Astrocyte of the cerebellum (primary cell): ENCODE measurements around the gene METTL26.

Experiments used
- DNase-seq: peaks from one replicate; pipeline ENCODE4 v3.0.0-alpha.2; 2011; ENCODE audit warnings: low read depth
- H3K4me3 ChIP-seq: 2 replicates; pipeline ENCODE4 v1.5.1; 2011; ENCODE audit warnings: mild to moderate bottlenecking, low read depth, low read length, moderate library complexity
- in situ Hi-C: cut with HindIII; loops from 2 replicates; pipeline ENCODE4 v1.10.0; 2017; ENCODE audit warnings: low sequenced_read_pairs
- TF ChIP-seq, protein P1 (sequence below): IDR thresholded peaks from 2 replicates; pipeline ENCODE4 v1.5.1; 2012; ENCODE audit warnings: low read length, low read depth, moderate library complexity, mild to moderate bottlenecking; ENCODE audit errors: missing control alignments

Gene METTL26

DNA sequence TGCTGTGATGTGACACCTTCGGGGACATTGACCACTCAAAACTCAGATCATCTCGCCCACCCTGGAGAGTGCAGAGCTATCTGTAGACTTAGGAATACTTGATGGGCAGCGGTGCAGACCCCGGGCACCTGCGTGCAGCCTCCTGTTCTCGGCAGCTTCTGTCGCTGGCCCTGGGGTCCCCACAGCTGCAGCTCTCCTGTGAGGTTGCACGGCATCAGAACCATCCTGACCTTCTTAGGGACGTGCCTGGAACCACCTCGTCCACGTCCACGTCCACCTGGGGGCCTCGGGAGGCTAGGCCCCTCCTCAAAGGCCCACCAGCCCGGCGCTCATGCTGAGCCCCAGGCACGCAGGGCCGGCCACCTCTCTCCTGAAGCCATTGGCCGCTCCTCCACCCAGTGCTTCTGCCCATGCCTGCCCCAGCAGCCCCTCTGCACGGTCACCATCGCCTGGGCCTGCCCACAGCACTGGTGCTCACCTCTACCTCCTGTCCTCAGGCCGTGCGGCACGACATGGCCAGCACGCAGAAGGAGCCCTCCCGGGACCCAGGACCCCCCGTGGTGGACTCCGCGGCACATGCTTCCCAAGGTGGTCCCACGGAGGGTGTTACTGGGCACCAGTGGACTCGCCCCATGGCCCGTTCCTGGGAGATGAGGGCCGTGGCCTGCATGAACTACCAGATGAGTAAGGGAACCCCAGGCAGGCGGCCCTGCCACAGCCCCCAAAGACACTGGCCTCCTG lies 7.6 kb downstream of the METTL26 start:
- H3K4me3 ChIP-seq = no peak overlapping the region
- TF ChIP-seq, protein P1, sequence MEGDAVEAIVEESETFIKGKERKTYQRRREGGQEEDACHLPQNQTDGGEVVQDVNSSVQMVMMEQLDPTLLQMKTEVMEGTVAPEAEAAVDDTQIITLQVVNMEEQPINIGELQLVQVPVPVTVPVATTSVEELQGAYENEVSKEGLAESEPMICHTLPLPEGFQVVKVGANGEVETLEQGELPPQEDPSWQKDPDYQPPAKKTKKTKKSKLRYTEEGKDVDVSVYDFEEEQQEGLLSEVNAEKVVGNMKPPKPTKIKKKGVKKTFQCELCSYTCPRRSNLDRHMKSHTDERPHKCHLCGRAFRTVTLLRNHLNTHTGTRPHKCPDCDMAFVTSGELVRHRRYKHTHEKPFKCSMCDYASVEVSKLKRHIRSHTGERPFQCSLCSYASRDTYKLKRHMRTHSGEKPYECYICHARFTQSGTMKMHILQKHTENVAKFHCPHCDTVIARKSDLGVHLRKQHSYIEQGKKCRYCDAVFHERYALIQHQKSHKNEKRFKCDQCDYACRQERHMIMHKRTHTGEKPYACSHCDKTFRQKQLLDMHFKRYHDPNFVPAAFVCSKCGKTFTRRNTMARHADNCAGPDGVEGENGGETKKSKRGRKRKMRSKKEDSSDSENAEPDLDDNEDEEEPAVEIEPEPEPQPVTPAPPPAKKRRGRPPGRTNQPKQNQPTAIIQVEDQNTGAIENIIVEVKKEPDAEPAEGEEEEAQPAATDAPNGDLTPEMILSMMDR = no peak
- DNase-seq = no peak
- in situ Hi-C loops = no loop called here

DNA sequence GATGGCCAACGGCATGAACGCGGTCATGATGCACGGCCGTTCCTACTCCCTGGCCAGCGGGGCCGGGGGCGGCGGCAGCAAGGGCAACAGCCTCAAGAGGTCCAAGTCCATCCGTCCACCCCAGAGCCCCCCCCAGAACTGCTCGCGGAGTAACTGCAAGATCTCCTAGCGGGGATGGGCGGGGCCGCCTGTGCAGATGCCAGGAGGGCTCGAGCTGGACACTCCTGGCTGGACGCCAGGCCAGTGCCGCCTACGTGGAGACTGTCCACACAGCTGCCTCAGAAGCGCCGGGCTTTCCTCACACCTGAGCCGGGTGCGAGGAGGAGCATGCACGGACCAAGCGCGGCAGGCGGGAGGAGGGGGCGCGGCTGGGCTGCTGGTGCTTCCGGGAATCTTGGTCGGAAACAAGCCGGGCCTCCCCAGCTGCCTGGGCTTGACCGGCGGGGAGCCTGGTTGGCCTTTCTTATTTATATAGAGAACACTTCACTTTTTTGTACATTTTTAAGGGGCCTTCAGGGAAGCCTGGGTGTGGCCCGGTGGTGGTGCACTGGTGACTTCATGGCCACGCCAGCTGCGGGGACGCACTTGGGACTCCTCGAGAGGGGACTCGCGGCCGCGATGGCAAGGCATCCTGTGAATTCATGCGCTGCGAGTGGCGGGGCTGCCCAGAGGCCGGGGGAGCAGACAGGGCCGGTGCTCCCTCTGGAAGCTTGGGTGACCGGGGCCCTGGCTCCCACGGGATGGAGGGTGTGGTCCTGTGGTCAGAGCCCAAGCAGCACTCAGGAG lies 8.5 kb downstream of the METTL26 start:
- in situ Hi-C loops = no loop called here
- TF ChIP-seq, protein P1 = no peak
- H3K4me3 ChIP-seq = no peak overlapping the region
- DNase-seq = no peak

DNA sequence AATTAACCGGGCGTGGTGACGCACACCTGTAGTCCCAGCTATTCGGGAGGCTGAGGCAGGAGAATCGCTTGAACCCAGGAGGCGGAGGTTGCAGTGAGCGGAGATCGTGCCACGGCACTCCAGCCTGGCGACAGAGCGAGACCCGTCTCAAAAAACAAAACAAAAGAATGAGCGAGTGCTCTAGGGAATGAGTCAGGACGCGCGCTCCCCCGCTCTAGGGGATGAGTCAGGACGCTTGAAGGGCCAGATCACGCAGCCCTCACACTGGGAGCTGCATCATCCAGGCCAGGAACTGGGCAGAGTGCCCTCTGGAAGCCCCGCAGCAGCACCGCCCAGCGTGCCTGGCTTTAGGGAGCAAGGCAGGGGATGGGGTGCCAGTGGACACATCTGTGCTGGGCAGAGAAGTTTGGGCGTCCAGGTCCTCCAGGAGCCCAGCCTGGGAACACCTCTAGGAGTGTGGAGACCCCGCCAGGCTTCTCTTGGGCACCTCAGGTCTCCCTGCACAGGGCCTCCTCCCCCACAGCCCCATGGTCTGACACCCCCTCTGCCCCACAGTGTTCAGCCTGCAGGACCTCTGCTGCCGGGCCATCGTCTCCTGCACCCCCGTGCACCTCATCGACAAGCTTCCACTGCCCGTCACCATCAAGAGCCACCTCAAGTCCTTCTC lies 9.2 kb downstream of the METTL26 start:
- in situ Hi-C loops = no loop called here
- no peak overlapping the region for H3K4me3 ChIP-seq
- TF ChIP-seq, protein P1 = no peak
- peak; percentile 94 for DNase-seq

DNA sequence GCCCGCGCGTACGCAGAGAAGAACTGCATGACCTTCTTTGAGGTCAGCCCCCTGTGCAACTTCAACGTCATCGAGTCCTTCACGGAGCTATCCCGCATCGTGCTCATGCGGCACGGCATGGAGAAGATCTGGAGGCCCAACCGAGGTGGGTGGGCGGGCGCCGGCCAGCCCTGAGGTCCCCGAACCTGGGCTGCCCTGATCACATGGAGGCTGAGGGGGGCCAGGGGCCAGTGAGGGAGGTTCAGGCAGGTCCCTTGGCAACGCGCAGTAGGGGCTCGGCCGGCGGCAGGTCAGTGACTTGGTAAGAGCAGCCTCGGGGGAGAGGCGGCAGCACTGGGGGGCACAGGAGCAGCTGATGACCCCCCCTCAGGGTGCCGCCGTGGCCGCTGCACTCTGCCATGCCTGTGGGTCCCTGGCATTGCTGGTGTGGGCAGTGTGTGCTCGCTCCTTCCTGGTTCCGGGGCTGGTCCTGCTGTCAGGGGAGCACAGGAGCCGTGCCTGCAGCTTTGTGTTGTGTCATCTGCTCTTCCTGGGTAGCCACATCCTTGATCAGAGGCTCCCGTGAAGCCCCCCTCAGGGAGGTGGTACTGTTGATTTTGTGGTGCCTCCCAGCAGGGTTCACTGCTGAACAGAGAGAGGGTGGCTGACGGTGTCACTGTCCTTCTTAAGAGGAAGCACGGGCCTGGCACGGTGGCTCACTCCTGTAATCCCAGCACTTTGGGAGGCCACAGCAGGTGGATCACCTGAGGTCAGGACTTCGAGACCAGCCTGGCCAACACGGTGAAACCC lies 9.9 kb downstream of the METTL26 start:
- in situ Hi-C loops = no loop called here
- TF ChIP-seq, protein P1 = no peak
- H3K4me3 ChIP-seq = no peak overlapping the region
- DNase-seq = no peak

DNA sequence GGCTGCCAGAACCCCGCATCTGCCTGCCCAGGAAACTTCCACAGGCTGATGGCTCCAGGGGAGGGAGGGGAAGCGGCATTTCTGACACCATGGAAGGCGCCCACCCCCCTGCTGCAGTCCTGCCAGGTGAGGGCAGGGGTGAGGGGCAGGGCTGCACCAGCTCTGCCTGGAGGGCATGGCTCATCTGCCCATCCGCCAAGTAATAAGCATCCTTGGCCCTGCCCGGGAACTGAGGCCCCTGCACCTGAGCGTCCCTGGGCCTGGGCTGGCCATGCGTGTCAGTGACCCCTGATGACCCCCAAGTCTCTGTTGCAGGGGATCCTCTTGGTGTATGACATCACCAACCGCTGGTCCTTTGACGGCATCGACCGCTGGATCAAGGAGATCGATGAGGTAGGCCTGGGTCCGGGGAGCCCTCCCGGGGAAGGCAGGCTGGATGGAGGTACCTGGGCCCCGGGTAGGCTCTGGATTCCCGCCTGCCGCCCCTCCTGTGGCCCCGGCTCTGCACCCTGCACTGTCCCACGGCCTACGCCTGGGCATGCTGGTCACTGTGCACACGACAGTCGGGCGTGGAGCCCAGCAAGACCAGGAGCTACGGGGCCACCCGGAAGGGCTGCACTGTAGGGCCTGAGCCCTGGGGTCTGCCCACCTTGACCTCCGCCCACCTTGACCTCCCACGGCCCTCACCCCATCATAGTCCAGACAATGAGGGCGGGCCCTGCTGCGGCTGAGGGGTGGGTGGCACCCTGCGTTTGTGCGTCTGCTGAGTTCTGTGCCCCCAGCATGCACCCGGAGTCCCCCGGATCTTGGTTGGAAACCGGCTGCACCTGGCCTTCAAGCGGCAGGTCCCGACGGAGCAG lies 10.8 kb downstream of the METTL26 start:
- TF ChIP-seq, protein P1 = no peak
- DNase-seq = no peak
- no peak overlapping the region for H3K4me3 ChIP-seq
- in situ Hi-C loops = no loop called here
